ENCODE measurements around the gene SLX1A. TPM values are rescaled to one million over a fixed set of nuclear protein-coding genes. Genes with fewer than 3 reads are reported as not detected.
"Not testable (repeated sequence)": the region's sequence is repeated elsewhere in the genome, so short reads cannot be mapped to it uniquely, and the experiment has no call there.

Gene SLX1A
- 10 to 100 TPM; 41.5 to 65.3 TPM for total RNA-seq

- intact Hi-C loops (cut with DNase I); H3K36me3 ChIP-seq (replicated peaks in 1 of 2; ENCODE audit: insufficient read depth in 1 of 2, low read depth in 2 of 2); H3K4me1 ChIP-seq; DNase-seq; H3K9me3 ChIP-seq; H3K27me3 ChIP-seq; H3K27ac ChIP-seq; H3K4me3 ChIP-seq: not testable (repeated sequence)
- no CpG with 5 or more reads among the region's 34 CpGs for WGBS, 2 donors
- peak; percentile 95 for ATAC-seq
These were observed at the start of gene SLX1A, which contains the start of gene BOLA2B for GRCh38 chr16:30193615-30194014. Gene SLX1A (plus strand): TSS chr16:30193875. CDS start chr16:30194085, 210 bp downstream. Gene BOLA2B (minus strand): TSS chr16:30193666. CDS start chr16:30193595, 71 bp downstream.

- no peaks in the 10 kb centered on the region for H3K9me3 ChIP-seq
- H3K4me1 ChIP-seq = no peaks in the 10 kb centered on the region
- TF ChIP-seq POLR2A (IDR thresholded peaks at IDR 0.05) = no peak
- TF ChIP-seq, protein P1, sequence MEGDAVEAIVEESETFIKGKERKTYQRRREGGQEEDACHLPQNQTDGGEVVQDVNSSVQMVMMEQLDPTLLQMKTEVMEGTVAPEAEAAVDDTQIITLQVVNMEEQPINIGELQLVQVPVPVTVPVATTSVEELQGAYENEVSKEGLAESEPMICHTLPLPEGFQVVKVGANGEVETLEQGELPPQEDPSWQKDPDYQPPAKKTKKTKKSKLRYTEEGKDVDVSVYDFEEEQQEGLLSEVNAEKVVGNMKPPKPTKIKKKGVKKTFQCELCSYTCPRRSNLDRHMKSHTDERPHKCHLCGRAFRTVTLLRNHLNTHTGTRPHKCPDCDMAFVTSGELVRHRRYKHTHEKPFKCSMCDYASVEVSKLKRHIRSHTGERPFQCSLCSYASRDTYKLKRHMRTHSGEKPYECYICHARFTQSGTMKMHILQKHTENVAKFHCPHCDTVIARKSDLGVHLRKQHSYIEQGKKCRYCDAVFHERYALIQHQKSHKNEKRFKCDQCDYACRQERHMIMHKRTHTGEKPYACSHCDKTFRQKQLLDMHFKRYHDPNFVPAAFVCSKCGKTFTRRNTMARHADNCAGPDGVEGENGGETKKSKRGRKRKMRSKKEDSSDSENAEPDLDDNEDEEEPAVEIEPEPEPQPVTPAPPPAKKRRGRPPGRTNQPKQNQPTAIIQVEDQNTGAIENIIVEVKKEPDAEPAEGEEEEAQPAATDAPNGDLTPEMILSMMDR (IDR thresholded peaks at IDR 0.05) = no peak
- no peak for ATAC-seq
- no peak overlapping the region for H3K27ac ChIP-seq
- intact Hi-C loops (cut with DNase I) = no loop called here
- no peak overlapping the region for H3K4me3 ChIP-seq
- no peaks in the 10 kb centered on the region for H3K27me3 ChIP-seq
- H3K36me3 ChIP-seq (replicated peaks in 1 of 2; ENCODE audit: insufficient read depth in 1 of 2, low read depth in 2 of 2) = no peaks in the 10 kb centered on the region
- no peak for DNase-seq
These were observed 49.7 kb upstream of the SLX1A start for GRCh38 chr16:30144017-30144416.

GRCh38 chr16:30144917-30145316 lies 48.8 kb upstream of the SLX1A start:
- DNase-seq = no peak
- H3K27ac ChIP-seq = no peak overlapping the region

DNA sequence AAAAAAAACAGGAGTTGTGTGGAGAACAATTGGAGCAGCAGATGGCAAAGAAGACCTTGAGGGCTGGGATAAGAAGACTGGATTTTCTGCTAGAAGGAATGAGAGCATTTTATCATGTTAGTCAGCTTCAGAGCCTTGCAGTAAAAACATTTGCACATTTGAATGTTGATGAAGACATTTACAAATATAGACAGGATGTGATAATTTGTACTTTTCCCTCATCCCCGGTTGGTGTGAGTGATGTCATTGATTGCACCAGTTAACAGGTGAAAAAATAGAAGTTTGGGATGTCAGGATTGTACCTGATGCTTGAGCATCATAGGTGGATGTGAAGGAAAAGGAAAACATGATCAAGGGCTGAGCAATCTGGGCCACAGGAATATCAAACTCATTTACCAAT lies 48.0 kb upstream of the SLX1A start:
- ATAC-seq (no peak), DNase-seq (no peak)
- Histone ChIP-seq H3K36me3 (replicated peaks in 1 of 2; ENCODE audit: insufficient read depth in 1 of 2, low read depth in 2 of 2) (no peaks in the 10 kb centered on the region), H3K27me3 (no peaks in the 10 kb centered on the region), H3K4me3 (no peak overlapping the region), H3K27ac (no peak overlapping the region), H3K9me3 (no peaks in the 10 kb centered on the region), H3K4me1 (no peaks in the 10 kb centered on the region)
- intact Hi-C loops (cut with DNase I) = no loop called here
- 54 to 61% methylated on average over 1 of the region's 1 CpG for WGBS, 2 donors
- TF ChIP-seq POLR2A (IDR thresholded peaks at IDR 0.05) = no peak
- TF ChIP-seq, protein P1 (IDR thresholded peaks at IDR 0.05) = no peak

More at GRCh38 chr16:30144917-30145316, 48.8 kb upstream of the SLX1A start:
- TF ChIP-seq, protein P1 (IDR thresholded peaks at IDR 0.05) = no peak
- no peak for TF ChIP-seq POLR2A (IDR thresholded peaks at IDR 0.05)
- no peaks in the 10 kb centered on the region for H3K27me3 ChIP-seq
- H3K36me3 ChIP-seq (replicated peaks in 1 of 2; ENCODE audit: insufficient read depth in 1 of 2, low read depth in 2 of 2) = no peaks in the 10 kb centered on the region
- no peak for ATAC-seq
- H3K4me3 ChIP-seq = no peak overlapping the region
- WGBS, 2 donors = 75 to 79% methylated on average over 1 of the region's 1 CpG
- intact Hi-C loops (cut with DNase I) = no loop called here
- no peaks in the 10 kb centered on the region for H3K9me3 ChIP-seq
- H3K4me1 ChIP-seq = no peaks in the 10 kb centered on the region

DNA sequence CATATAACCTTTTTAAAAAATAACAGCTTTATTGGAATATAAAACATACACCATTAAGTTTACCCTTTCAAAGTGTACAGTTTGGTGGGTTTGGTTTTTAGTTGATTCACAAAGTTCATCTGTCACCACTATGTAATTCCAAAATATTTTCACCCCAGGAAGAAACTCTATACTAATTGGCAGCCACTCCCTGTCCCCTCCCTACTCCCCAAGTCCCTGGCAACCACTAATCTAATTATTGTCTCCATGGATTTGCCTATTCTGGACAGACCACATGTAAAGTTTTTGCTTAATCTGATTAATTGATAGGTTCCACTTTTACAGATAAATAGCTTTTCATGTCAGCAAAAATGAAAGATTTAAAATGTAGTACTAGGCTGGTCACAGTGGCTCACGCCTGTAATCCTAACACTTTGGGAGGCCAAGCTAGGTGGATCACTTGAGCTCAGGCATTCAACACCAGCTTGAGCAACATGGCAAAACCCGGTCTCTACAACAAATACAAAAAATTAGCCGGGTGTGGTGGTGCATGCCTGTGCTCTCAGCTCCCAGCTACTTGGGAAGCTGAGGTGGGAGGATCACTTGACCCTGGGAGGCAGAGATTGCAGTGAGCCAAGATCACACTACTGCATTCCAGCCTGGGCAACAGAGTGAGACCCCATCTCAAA lies 45.7 kb upstream of the SLX1A start:
- Histone ChIP-seq H3K27me3 (no peaks in the 10 kb centered on the region), H3K4me1 (no peaks in the 10 kb centered on the region), H3K4me3 (no peak overlapping the region), H3K36me3 (replicated peaks in 1 of 2; ENCODE audit: insufficient read depth in 1 of 2, low read depth in 2 of 2) (no peaks in the 10 kb centered on the region), H3K27ac (no peak overlapping the region), H3K9me3 (no peaks in the 10 kb centered on the region)
- 82 to 86% methylated on average over 3 of the region's 3 CpGs for WGBS, 2 donors
- ATAC-seq (no peak), DNase-seq (no peak)
- intact Hi-C loops (cut with DNase I) = no loop called here
- TF ChIP-seq, protein P1 (IDR thresholded peaks at IDR 0.05) = no peak
- TF ChIP-seq POLR2A (IDR thresholded peaks at IDR 0.05) = no peak

Data from body of pancreas (tissue), 4 donors.